OCI-LY1 (cell line): ENCODE data around the gene PTPN13.

Experiments used
- EZH2 ChIP-seq: fragments of 200-600 bp; sonication (generic), shearing (Covaris generic); IDR thresholded peaks from 2 replicates; pipeline ENCODE4 v1.8.0; 2017; ENCODE audit warnings: borderline replicate concordance, mixed run types, mild to moderate bottlenecking, antibody characterized with exemption, low read length, moderate library complexity, mixed read lengths
- TF ChIP-seq, protein P1 (sequence below): fragments of 200-600 bp; sonication (generic), shearing (Covaris generic); IDR thresholded peaks from 2 replicates; pipeline ENCODE4 v1.5.1; 2017; ENCODE audit warnings: mild to moderate bottlenecking, antibody characterized with exemption, low read length, moderate library complexity, mixed read lengths

DNA sequence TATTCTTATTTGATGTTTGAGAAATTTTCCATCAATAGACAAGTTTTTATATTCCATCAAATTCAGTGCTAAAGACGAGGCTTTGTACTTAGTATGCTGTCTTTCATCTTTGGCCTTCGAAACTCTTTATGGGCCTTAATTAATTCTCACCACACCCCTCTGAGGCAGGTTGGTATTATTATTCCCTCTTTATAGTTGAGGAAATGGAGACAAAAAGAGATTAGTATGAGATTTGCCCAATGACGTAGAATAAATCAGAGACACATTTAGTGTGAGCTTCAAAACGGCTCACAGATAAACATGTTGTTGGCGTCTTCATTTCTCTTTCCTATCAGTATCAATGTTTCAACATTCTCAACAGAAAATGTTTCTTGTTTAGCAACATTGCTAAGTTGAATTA lies 35.9 kb upstream of the PTPN13 start:
- TF ChIP-seq, protein P1, sequence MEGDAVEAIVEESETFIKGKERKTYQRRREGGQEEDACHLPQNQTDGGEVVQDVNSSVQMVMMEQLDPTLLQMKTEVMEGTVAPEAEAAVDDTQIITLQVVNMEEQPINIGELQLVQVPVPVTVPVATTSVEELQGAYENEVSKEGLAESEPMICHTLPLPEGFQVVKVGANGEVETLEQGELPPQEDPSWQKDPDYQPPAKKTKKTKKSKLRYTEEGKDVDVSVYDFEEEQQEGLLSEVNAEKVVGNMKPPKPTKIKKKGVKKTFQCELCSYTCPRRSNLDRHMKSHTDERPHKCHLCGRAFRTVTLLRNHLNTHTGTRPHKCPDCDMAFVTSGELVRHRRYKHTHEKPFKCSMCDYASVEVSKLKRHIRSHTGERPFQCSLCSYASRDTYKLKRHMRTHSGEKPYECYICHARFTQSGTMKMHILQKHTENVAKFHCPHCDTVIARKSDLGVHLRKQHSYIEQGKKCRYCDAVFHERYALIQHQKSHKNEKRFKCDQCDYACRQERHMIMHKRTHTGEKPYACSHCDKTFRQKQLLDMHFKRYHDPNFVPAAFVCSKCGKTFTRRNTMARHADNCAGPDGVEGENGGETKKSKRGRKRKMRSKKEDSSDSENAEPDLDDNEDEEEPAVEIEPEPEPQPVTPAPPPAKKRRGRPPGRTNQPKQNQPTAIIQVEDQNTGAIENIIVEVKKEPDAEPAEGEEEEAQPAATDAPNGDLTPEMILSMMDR: no peak
- TF ChIP-seq EZH2: no peak
